GM21825 (cell line): ENCODE measurements around the gene CD19.
"Not testable (repeated sequence)": the region's sequence is repeated elsewhere in the genome, so short reads cannot be mapped to it uniquely, and the experiment has no call there.

Experiments
- ATAC-seq: cut with Tn5 transposase; IDR thresholded peaks from one replicate; pipeline ENCODE4 v1.9.1; 2021; ENCODE audit warnings: mild to moderate bottlenecking, moderate library complexity; ENCODE audit not compliant: unreplicated experiment

Gene CD19

DNA sequence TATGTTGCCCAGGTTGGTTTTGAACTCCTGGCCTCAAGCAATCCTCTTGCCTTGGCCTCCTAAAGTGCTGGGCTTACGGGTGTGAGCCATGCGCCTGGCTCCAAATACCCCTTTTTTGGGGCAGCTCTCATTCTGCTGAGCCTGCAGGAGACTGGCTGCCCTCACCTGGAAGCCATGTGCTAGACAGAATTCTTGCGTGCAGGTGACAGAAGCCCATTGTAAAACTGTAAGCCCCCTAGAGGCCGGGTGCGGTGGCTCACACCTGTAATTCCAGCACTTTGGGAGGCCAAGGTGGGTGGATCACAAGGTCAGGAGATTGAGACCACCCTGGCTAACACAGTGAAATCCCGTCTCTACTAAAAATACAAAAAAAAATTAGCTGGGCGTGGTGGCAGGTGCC, 48.6 kb downstream of the CD19 start:
- not testable (repeated sequence) for ATAC-seq

DNA sequence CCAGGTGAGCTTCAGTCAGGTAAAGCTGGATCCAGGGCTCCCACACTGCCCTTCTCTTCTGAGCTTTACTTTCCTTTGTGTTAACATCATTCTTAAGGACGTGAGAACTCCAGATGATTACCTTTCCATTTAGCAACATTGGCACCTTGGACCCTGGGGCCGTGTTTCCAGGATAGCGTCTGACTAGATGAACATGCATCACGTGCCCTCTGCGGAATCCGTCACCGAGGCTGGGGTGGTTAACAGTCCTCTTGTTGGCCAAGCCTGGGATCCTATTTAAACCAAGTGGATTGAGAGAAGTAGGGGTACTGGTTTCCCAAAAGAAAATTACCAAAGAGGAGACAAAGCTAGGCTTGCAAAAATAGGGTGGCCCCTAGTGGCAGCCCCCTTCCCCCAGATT, 49.2 kb downstream of the CD19 start:
- ATAC-seq = no peak

- ATAC-seq = no peak
These were observed 49.7 kb downstream of the CD19 start for GRCh38 chr16:28981517-28981916.

GRCh38 chr16:28982418-28982817, 50.6 kb downstream of the CD19 start:
- ATAC-seq = no peak

GRCh38 chr16:28982949-28983348, 51.2 kb downstream of the CD19 start:
- no peak for ATAC-seq

DNA sequence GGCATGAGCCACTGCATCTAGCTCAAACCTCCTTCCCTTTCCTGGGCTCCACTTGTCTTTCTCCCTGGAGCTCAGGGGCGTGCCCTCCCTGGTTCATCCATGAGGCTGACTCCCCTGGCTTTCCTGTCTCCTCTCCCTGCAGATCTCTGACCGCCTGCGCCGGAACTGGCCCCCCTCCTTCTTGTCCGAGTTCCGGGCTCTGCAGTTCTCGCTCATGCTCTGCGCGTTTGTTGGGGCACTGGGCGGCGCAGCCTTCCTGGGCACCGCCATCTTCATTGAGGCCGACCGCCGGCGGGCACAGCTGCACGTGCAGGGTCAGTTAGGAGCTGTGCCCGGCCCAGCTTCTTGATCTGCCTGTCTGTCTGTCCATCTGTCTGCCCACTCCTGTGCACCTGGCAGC, 51.9 kb downstream of the CD19 start:
- ATAC-seq = no peak

DNA sequence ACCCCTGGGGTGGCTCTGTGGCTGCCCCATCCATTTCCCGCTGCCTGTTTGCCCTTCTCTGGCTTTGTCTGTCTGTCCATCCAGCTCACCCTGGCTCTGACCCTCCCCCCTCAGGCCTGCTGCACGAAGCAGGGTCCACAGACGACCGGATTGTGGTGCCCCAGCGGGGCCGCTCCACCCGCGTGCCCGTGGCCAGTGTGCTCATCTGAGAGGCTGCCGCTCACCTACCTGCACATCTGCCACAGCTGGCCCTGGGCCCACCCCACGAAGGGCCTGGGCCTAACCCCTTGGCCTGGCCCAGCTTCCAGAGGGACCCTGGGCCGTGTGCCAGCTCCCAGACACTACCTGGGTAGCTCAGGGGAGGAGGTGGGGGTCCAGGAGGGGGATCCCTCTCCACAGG, 52.3 kb downstream of the CD19 start:
- ATAC-seq = no peak

GRCh38 chr16:28984619-28985135, 52.9 kb downstream of the CD19 start, which contains the start of gene LAT:
Gene LAT (plus strand): TSS chr16:28985052. CDS start chr16:28985418, 366 bp downstream.
- ATAC-seq = no peak

DNA sequence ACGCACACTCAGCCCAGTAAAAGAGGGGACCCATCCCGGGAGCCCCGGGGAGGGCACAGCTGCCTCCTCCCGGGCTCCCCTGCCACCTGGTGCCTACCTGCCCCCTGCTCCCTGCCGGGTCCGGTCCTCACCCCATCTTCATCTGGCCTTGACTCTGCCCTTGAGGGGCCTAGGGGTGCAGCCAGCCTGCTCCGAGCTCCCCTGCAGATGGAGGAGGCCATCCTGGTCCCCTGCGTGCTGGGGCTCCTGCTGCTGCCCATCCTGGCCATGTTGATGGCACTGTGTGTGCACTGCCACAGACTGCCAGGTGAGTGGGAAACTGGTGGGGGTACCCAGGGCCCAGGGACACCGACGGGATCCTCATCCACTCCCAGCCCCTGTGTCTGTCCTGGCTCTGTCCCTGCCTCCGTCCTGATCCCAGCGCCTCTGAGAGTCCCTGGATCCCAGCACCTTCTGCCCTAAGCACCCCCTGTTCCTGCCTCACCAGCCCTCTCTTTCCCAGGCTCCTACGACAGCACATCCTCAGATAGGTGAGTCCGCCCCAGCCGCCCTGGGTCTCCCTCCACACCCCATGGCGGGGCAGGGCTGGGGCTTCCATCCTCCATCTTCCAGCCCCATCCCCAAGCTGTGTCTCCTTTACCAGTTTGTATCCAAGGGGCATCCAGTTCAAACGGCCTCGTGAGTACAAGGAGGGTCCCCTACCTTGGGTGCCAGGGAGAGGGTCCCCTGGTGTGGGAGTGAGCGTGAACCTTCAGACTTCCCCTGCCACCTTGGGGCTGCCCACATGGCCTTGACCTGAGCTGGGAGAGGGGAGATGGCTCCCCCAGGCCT, 53.7 kb downstream of the CD19 start:
- ATAC-seq = no peak

DNA sequence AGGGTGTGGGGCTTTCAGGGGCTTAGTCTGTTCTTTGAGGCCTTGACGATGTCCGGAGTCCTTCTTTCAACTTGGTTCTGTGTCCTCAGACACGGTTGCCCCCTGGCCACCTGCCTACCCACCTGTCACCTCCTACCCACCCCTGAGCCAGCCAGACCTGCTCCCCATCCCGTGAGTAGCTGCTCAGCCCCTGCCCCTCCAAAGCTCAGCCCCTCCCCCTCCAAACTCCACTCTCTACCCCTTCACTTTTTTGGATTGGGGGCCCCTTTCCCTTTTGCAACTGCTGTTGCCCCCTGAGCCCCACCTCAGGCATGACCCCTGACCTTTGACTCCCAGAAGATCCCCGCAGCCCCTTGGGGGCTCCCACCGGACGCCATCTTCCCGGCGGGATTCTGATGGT, 54.3 kb downstream of the CD19 start:
- ATAC-seq = no peak

GRCh38 chr16:28986492-28986891, 54.7 kb downstream of the CD19 start:
- ATAC-seq = no peak

- no peak for ATAC-seq
These were observed 55.5 kb downstream of the CD19 start for GRCh38 chr16:28987170-28987853.
